ENCODE data around the gene RAB4B.
"Not testable (repeated sequence)": the region's sequence is repeated elsewhere in the genome, so short reads cannot be mapped to it uniquely, and the experiment has no call there.

The RAB4B gene

DNA sequence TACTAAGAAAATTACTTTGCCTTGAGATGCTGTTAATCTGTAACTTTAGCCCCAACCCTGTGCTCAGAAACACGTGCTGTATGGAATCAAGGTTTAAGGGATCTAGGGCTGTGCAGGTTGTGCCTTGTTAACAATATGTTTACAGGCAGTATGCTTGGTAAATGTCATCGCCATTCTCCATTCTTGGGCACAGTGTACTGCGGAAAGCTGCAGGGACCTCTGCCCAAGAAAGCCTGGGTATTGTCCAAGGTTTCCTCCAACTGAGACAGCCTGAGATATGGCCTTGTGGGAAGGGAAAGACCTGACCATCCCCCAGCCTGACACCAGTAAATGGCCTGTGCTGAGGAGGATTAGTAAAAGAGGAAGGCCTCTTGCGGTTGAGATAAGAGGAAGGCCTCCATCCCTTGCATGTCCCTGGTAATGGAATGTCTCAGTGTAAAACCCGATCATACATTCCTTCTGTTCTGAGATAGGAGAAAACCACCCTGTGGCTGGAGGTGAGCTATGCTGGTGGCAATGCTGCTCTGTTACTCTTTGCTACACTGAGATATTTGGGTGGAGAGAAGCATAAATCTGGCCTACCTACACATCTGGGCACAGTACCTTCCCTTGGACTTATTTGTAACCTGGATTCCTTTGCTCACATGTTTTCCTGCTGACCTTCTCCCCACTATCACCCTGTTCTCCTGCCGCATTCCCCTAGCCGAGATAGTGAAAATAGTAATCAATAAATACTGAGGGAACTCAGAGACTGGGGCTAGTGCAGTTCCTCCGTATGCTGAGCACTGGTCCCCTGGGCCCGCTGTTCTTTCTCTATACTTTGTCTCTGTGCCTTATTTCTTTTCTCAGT is 44.9 kb downstream of the RAB4B start:
- H3K4me3 ChIP-seq; H3K36me3 ChIP-seq (replicated peaks); H3K9me3 ChIP-seq; H3K27me3 ChIP-seq (ENCODE audit: low read depth); H3K4me1 ChIP-seq; DNase-seq (ENCODE audit: low spot score in 2 of 2): not testable (repeated sequence)
- in situ Hi-C loops (cut with MboI; ENCODE audit: low sequenced_read_pairs): loop anchor here (10.0 kb wide), 1 partner anchor 158 kb away; no protein-coding TSS in a partner anchor

DNA sequence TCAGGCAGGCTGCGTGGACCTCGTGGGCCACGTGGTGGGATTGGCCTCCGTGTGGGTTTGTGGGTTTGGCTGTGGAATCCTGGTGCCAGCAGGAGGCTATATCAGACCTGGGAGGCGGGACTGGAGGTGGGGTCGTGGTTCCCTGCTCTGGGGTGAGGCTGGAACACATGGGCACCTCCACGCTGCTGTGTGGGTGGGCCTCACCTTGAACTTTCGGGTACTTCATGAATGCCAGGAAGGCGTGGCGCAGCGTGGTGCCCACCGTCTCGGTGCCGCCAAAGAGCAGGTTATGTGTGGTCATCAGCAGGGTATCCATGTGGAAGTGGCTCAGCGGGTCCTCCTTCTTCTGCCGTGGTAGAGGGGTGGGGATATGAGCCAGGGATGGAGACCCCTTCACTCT is 46.9 kb downstream of the RAB4B start:
- H3K36me3 ChIP-seq (replicated peaks); H3K27me3 ChIP-seq (ENCODE audit: low read depth); H3K4me1 ChIP-seq; H3K4me3 ChIP-seq; H3K9me3 ChIP-seq; DNase-seq (ENCODE audit: low spot score in 2 of 2): not testable (repeated sequence)
- in situ Hi-C loops (cut with MboI; ENCODE audit: low sequenced_read_pairs): loop anchor here (10.0 kb wide), 1 partner anchor 160 kb away; no protein-coding TSS in a partner anchor

DNA sequence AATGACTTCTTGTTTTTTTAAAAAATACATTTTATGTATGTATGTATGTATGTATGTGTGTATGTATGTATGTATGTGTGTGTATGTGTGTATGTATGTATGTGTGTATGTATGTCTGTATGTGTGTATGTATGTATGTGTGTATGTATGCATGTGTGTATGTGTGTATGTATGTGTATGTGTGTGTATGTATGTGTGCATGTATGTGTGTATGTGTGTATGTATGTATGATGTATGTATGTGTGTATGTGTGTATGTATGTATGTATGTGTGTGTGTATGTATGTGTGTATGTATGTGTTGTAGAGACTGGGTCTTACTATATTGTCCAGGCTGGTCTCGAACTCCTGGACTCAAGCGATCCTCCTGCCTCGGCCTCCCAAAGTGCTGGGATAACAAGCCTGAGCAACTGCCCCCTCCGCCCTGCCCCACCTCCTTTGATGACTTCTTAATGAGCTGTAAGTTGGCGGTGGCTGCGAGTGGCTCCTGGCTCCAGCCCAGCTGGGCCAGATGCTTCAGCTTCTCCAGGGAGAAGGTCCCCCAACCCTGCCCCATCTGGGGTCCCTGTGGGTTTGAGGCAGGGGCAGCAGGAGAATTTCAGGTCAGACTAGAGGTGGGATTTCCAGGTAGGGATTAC is 47.5 kb downstream of the RAB4B start:
- H3K27me3 ChIP-seq (ENCODE audit: low read depth); H3K9me3 ChIP-seq; DNase-seq (ENCODE audit: low spot score in 2 of 2); H3K36me3 ChIP-seq (replicated peaks); H3K4me1 ChIP-seq; H3K4me3 ChIP-seq: not testable (repeated sequence)
- in situ Hi-C loops (cut with MboI; ENCODE audit: low sequenced_read_pairs): loop anchor here (10.0 kb wide), 1 partner anchor 161 kb away; no protein-coding TSS in a partner anchor

DNA sequence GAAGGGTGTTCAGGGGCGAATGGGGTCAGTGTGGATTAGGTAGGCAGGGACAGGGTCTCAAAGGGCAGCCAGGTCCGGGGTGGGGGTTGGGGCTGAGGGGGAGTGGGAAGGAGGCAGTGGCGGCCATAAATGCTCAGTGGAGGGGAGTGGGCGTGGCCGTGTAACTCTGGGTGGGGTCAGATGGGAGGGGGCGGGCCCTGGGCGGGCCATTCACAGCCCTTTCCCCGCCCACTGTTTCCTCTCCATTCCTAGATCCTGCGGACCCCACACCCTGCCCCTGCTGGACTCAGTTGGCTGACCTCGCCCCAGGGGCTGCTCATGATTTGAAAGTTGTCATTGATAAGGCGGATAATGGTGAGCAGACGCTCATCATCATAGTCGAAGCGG is 48.3 kb downstream of the RAB4B start:
- not testable (repeated sequence) for H3K4me3 ChIP-seq; H3K27me3 ChIP-seq (ENCODE audit: low read depth); H3K36me3 ChIP-seq (replicated peaks); H3K9me3 ChIP-seq; H3K4me1 ChIP-seq; DNase-seq (ENCODE audit: low spot score in 2 of 2)
- in situ Hi-C loops (cut with MboI; ENCODE audit: low sequenced_read_pairs): loop anchor here (10.0 kb wide), 1 partner anchor 162 kb away; no protein-coding TSS in a partner anchor

DNA sequence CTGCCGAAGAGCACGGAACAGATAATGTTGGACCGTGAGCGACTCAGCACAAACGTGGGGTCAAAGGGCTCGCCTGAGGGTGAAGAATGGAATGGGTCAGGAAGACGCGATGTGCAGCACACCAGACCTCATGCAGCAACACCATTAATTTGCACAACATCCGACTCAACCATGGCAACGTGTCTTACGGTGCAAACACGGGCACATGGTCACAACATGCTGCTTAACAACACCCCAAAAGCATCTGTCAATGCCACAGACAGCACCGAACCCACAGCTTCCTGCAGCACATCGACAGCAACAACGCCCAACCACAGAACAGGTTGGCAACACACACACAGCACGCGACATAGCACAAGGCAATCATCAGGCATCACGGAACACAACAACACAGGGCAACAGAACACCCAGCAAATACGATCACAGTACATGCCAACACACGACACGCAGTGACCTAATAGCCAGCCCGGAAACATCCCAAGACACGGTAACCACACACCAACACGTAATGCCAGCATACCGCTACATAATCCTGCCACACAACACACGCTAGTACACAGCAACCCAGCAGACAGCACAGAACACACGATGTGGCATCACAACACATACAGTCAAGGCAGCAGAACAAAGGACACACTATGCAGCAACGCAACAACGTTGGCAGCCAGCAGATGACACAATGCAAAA is 48.8 kb downstream of the RAB4B start:
- in situ Hi-C loops (cut with MboI; ENCODE audit: low sequenced_read_pairs): loop anchor here (10.0 kb wide), 1 partner anchor 162 kb away; no protein-coding TSS in a partner anchor
- not testable (repeated sequence) for H3K9me3 ChIP-seq; DNase-seq (ENCODE audit: low spot score in 2 of 2); H3K4me1 ChIP-seq; H3K36me3 ChIP-seq (replicated peaks); H3K4me3 ChIP-seq; H3K27me3 ChIP-seq (ENCODE audit: low read depth)

DNA sequence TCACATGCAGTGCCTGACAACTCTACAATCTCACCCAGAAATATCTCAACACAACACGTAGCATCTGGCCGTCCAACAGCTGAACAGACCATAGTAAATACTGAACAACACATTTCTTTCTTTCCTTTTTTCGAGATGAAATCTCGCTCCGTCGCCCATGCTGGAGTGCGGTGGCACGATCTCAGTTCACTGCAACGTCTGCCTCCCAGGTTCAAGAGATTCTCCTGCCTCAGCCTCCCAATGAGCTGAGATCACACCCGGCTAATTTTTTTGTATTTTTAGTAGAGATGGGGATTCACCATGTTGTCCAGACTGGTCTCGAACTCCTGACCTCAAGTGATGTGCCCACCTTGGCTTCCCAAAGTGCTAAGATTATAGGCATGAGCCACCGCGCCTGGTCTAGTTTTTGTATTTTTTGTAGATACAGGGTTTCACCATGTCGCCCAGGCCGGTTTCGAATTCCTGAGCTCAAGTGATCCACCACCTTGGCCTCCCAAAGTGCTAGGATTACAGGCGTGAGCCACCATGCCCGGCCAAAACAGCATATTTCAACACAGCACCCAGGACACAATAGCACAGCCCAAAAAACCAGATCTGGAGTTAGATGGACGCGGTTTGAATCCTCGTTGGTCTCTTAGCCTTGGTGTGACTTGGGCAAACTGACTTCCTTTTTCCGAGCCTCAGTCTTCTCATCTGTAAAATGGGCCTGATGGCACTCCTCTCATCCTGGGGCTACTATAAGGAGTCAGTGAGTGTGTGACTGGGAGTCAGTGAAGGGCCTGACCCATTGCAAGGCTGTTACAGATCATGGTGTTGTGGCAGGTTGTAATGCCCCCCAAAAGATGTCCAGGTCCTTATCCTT is 49.6 kb downstream of the RAB4B start:
- Histone ChIP-seq H3K4me1 (no peaks in the 10 kb centered on the region), H3K27me3 (ENCODE audit: low read depth) (no peaks in the 10 kb centered on the region), H3K9me3 (no peaks in the 10 kb centered on the region), H3K4me3 (no peak overlapping the region), H3K36me3 (replicated peaks) (no peaks in the 10 kb centered on the region)
- DNase-seq (ENCODE audit: low spot score in 2 of 2): no peak
- in situ Hi-C loops (cut with MboI; ENCODE audit: low sequenced_read_pairs): loop anchor here (10.0 kb wide), 1 partner anchor 163 kb away; no protein-coding TSS in a partner anchor

DNA sequence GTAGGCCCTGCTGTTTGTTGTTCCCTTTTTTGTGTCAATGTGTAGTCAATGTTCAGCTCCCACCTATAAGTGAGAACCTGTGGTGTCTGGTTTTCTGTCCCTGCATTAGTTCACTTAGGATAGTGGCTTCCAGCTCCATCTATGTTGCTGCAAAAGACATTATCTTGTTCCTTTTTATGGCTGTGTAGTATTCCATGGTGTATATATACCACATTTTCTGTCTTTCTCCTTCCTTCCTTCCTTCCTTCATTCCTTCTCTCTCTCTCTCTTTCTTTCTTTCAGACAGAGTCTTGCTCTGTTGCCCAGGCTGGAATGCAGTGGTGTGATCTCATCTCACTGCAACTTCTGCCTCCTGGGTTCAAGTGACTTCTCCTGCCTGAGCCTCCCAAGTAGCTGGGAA is 51.2 kb downstream of the RAB4B start:
- in situ Hi-C loops (cut with MboI; ENCODE audit: low sequenced_read_pairs): loop anchor here (10.0 kb wide), 1 partner anchor 164 kb away; no protein-coding TSS in a partner anchor
- no peak for DNase-seq (ENCODE audit: low spot score in 2 of 2)
- Histone ChIP-seq H3K4me3 (no peak overlapping the region), H3K36me3 (replicated peaks) (no peaks in the 10 kb centered on the region), H3K4me1 (no peaks in the 10 kb centered on the region), H3K9me3 (no peaks in the 10 kb centered on the region), H3K27me3 (ENCODE audit: low read depth) (no peaks in the 10 kb centered on the region)

DNA sequence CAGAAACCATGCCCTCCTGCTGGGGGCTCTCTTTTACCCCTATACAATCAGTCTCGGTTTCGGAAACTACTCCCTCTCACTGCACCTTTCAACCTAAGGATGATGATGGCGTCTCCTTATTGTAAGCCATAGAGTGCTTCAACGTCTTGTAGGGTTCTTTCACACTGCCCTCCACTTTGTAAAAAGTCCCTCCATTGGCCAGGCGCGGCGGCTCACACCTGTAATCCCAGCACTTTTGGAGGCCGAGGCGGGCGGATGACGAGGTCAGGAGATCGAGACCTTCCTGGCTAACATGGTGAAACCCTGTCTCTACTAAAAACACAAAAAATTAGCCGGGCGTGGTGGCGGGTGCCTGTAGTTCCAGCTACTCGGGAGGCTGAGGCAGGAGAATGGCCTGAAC is 52.7 kb downstream of the RAB4B start:
- DNase-seq (ENCODE audit: low spot score in 2 of 2); H3K27me3 ChIP-seq (ENCODE audit: low read depth); in situ Hi-C loops (cut with MboI; ENCODE audit: low sequenced_read_pairs); H3K4me3 ChIP-seq; H3K9me3 ChIP-seq; H3K36me3 ChIP-seq (replicated peaks); H3K4me1 ChIP-seq: not testable (repeated sequence)

DNA sequence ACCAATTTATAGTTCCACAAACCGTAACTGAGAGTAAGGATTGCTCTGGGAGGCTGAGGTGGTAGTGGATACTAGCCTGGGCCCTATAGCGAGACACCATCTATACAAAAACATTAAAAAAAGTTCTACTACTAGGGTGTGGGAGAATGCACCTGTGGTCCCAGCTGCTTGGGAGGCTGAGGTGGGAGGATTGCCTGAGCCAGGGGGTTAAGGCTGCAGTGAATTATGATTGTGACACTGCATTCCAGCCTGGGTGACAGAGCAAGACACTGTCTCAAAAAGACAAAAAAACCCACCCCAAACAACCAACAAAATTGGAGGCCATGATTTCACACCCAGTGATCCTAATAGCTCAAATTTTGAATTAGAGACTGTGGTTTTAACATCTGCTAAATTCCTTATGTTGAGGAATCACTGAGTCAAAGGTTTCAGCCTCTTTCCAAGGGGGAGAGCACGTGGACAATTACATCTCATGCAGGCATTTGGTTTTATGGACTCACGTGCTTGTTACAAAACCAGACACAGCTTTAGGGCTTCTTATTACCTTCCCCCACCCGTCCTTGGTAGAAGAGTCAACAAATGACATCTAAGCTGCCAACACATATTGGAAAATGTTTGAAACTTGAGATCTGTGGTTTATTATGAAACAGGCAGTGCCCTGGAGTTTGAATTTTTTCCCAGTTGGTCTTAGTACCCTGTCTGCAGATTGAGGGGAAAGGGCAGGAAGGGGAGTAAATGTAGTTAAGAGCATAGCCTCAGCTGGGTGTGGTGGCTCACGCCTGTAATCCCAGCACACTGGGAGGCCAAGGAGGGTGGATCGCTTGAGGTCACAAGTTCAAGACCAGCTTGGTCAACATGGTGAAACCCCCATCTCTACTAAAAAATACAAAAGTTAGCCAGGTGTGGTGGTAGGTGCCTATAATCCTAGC is 53.7 kb downstream of the RAB4B start:
- in situ Hi-C loops (cut with MboI; ENCODE audit: low sequenced_read_pairs): no loop called here
- H3K36me3 ChIP-seq (replicated peaks): no peaks in the 10 kb centered on the region
- no peak overlapping the region for H3K4me3 ChIP-seq
- no peaks in the 10 kb centered on the region for H3K9me3 ChIP-seq
- DNase-seq (ENCODE audit: low spot score in 2 of 2): no peak
- no peaks in the 10 kb centered on the region for H3K27me3 ChIP-seq (ENCODE audit: low read depth)
- no peaks in the 10 kb centered on the region for H3K4me1 ChIP-seq

DNA sequence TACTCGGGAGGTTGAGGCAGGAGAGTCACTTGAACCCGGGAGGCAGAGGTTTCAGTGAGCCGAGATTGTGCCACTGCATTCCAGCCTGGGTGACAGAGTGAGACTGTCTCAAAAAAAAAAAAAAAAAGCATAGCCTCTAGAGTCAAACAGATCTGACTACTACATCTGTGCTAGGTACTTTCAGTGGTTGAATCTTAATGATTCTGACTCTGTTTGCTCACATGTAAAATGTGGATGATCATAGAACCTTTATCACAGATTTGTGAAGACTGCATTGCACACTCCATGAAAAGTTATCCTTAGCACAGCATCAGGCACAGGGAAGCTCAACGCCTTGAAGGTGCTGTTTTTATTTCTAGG is 54.4 kb downstream of the RAB4B start:
- H3K9me3 ChIP-seq; H3K36me3 ChIP-seq (replicated peaks); DNase-seq (ENCODE audit: low spot score in 2 of 2); H3K4me1 ChIP-seq; in situ Hi-C loops (cut with MboI; ENCODE audit: low sequenced_read_pairs); H3K4me3 ChIP-seq; H3K27me3 ChIP-seq (ENCODE audit: low read depth): not testable (repeated sequence)

DNA sequence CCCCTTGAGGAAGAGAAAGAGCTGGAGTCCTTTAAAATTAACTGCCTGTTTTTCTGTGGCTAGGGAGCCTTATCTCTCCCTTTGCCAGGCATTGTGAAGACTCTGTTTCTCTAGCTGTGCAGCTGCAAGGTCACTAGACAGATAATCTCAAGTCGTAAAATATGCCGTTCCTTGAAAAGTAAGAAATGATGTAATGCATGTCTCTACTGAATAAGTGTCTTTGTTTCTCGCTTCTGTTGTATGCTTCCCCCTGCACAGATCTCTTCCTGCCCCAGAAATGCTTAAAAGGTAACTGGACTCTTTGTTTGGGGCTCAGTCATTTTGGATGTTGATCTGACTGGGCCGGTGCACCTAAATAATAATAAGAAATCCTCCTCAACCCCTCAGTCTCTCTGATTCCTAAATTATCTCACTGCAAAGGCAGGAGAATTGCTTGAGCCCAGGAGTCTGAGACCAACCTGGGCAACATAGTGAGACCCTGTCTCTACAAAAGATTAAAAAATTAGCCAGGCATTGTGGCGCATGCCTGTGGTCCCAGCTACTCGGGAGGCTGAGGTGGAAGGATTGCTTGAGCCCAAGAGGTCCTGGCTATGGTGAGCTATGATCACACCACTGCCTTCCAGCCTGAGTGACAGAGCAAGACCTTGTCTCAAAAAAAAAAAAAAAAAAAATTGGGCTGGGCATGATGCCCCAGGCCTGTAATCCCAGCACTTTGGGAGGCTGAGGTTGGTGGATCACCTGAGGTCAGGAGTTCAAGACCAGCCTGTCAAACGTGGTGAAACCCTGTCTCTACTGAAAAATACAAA is 55.9 kb downstream of the RAB4B start:
- in situ Hi-C loops (cut with MboI; ENCODE audit: low sequenced_read_pairs); H3K4me1 ChIP-seq; H3K4me3 ChIP-seq; DNase-seq (ENCODE audit: low spot score in 2 of 2); H3K27me3 ChIP-seq (ENCODE audit: low read depth); H3K9me3 ChIP-seq; H3K36me3 ChIP-seq (replicated peaks): not testable (repeated sequence)
